Urinary bladder (tissue), 4 donors: ENCODE measurements around the gene CPB1. TPM values are rescaled to one million over a fixed set of nuclear protein-coding genes. Genes with fewer than 3 reads are reported as not detected.
"Not testable (repeated sequence)": the region's sequence is repeated elsewhere in the genome, so short reads cannot be mapped to it uniquely, and the experiment has no call there.

ENCODE experiments used
- DNase-seq: peaks from one replicate; pipeline ENCODE4 v3.0.0-alpha.2; 2015; ENCODE audit errors: extremely low spot score
- H3K27ac ChIP-seq: one replicate; pipeline ENCODE4 v1.5.1; 2013; ENCODE audit warnings: low read depth, mild to moderate bottlenecking, moderate library complexity
- H3K36me3 ChIP-seq: one replicate; pipeline ENCODE4 v1.6.1; 2013; ENCODE audit warnings: mild to moderate bottlenecking, moderate library complexity; ENCODE audit not compliant: insufficient read depth
- H3K4me1 ChIP-seq: one replicate; pipeline ENCODE4 v1.6.1; 2013; ENCODE audit warnings: mild to moderate bottlenecking, moderate library complexity; ENCODE audit not compliant: insufficient read depth
- H3K4me3 ChIP-seq: one replicate; pipeline ENCODE4 v1.5.1; 2013; ENCODE audit warnings: low read depth, low read length
- WGBS: extraction: QIAGEN DNeasy Blood & Tissue Kit; methylation state at CpG from one replicate; pipeline ENCODE4 v1.1.7; 2013; 5-methylcytosine and 5-hydroxymethylcytosine counted together
- polyA plus RNA-seq: library from polyadenylated mRNA; stranded (reverse); fragments of 200-250 nt; gene quantifications from one replicate; pipeline ENCODE4 v1.2.3, GENCODE V29; 2013
- total RNA-seq: library from RNA; depleted of rRNA; stranded (reverse); fragments of >200 nt; gene quantifications from one replicate; pipeline ENCODE4 v1.2.3, GENCODE V29; 2014
- donor health status: healthy with polysubstance abuse.
- donor health status: healthy.

CPB1 gene
- total RNA-seq = not detected
- 0.51 TPM for polyA plus RNA-seq

GRCh38 chr3:148827585-148827984 lies at the start of gene CPB1:
Gene CPB1 (plus strand): TSS chr3:148827811. CDS start chr3:148827824, 13 bp downstream.
- Histone ChIP-seq H3K27ac (no peak within 1 kb of the TSS), H3K4me3 (no peak within 1 kb of the TSS), H3K4me1 (no peaks in the 10 kb centered on the region), H3K36me3 (no peaks in the 10 kb centered on the region)
- DNase-seq = no peak

- H3K4me1 ChIP-seq = no peaks in the 10 kb centered on the region
- no peak for DNase-seq
- no peak overlapping the region for H3K27ac ChIP-seq
- 96% methylated on average over 3 of the region's 3 CpGs for WGBS
- no peaks in the 10 kb centered on the region for H3K36me3 ChIP-seq
- no peak overlapping the region for H3K4me3 ChIP-seq
Measured at GRCh38 chr3:148778926-148779325, 48.7 kb upstream of the CPB1 start.

GRCh38 chr3:148785026-148785425 lies 42.6 kb upstream of the CPB1 start:
- WGBS = 87% methylated on average over 6 of the region's 6 CpGs
- not testable (repeated sequence) for H3K36me3 ChIP-seq

DNA sequence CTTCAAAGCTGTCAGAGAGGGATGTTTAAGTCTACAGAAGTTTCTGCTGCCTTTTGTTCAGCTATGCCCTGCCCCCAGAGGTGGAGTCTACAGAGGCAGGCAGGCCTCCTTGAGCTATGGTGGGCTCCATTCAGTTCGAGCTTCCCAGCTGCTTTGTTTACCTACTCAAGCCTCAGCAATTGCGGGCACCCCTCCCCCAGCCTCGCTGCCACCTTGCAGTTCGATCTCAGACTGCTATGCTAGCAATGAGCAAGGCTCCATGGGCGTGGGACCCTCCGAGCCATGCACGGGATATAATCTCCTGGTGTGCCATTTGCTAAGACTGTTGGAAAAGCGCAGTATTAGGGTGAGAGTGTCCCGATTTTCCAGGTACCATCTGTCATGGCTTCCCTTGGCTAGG lies 41.5 kb upstream of the CPB1 start:
- not testable (repeated sequence) for H3K27ac ChIP-seq, H3K4me3 ChIP-seq, H3K4me1 ChIP-seq, H3K36me3 ChIP-seq, DNase-seq
- WGBS = 92% methylated on average over 9 of the region's 9 CpGs

More at GRCh38 chr3:148785026-148785425, 42.6 kb upstream of the CPB1 start:
- H3K27ac ChIP-seq, H3K4me1 ChIP-seq, H3K4me3 ChIP-seq, DNase-seq: not testable (repeated sequence)

DNA sequence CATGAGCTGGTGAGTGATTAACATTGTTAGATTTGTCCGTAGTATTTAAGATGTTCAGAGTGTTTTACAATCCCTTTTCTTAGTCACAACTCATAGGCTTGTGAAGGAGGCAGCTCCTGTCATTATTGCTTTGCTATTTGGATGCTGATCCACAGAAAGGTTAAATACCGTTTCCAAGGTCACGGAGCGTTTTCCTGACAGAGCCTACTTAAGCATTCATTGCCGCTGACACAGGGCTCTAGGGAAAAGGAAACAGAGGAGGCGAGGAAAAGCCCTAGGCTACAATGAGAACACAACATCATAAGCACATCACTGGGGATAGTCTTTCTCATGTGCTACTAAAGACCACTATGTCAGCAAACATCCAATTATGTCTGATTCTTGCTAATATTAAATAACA lies 38.5 kb upstream of the CPB1 start:
- DNase-seq = no peak
- Histone ChIP-seq H3K4me1 (no peaks in the 10 kb centered on the region), H3K4me3 (no peak overlapping the region), H3K27ac (no peak overlapping the region), H3K36me3 (no peaks in the 10 kb centered on the region)
- WGBS = 43% methylated on average over 6 of the region's 6 CpGs

GRCh38 chr3:148789906-148790305 lies 37.7 kb upstream of the CPB1 start:
- Histone ChIP-seq H3K4me1 (no peaks in the 10 kb centered on the region), H3K27ac (no peak overlapping the region), H3K4me3 (no peak overlapping the region), H3K36me3 (no peaks in the 10 kb centered on the region)
- no peak for DNase-seq
- WGBS = 96% methylated on average over 2 of the region's 2 CpGs

DNA sequence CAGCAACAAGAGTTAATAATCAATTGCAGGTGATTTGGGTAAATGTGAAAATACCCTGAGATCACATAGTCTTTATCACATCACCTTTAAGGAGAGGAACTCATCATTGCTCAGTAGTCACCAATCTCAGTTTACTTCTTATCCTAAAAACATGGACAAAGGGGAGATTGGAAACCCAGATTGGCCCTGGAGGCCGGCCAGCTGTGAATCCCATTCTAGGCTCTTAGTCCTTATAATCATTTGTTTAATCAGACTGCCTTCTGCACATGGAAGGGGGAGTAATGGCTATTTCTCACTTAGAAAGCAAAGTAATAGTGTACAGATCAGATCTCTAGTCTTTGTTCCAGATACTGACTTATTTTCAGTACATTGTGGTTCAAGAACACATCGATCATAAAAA lies 37.2 kb upstream of the CPB1 start:
- Histone ChIP-seq H3K4me3 (no peak overlapping the region), H3K4me1 (no peaks in the 10 kb centered on the region), H3K27ac (no peak overlapping the region), H3K36me3 (no peaks in the 10 kb centered on the region)
- WGBS = 69% methylated on average over 2 of the region's 2 CpGs
- DNase-seq = peak; percentile 3

DNA sequence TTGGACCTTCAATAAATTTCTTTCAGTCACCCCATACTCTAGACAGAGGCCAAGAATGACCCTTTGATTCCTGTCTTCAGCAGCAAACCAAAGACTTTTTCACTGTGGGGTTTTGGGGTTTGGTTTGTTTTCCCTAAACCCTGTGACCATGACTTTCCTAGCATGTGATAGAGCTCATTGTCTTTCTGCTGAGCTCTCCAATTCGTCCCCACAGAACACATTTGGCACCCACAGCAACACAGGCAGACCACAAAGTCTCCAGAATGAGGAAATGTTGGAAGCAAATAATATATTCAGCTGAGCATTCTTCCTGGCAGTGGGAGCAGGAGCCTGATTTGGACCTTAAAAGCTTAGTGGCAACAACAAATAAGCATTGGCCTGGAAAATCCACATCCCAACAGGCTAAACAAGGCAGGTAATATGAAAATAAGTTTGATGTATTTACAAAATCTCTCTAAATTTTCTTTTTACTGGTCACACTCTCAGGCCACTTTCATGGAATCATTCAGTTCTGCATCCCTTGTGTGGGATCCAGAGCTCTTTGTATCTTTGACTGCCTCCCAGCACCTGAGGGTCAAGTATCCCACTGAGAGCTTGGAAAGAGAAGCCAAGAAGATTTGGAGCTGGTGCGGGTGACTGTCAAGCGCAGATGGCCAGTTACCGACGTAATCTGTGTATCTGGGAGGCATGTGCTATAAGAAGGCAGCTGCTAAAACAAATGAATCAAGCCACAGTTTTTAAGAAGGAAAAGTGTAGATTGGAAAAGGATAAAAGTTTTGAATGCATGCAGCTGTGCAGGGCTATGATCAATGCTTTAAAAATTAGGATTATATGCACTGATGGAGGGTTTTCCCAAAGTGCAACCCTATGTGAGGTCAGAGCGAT lies 36.5 kb upstream of the CPB1 start:
- Histone ChIP-seq H3K4me1 (no peaks in the 10 kb centered on the region), H3K4me3 (no peak overlapping the region), H3K36me3 (no peaks in the 10 kb centered on the region), H3K27ac (no peak overlapping the region)
- 59% methylated on average over 6 of the region's 6 CpGs for WGBS
- DNase-seq = no peak

GRCh38 chr3:148791920-148792319 lies 35.7 kb upstream of the CPB1 start:
- H3K36me3 ChIP-seq = no peaks in the 10 kb centered on the region
- DNase-seq = no peak
- H3K27ac ChIP-seq = no peak overlapping the region
- no peaks in the 10 kb centered on the region for H3K4me1 ChIP-seq
- 98% methylated on average over 1 of the region's 1 CpG for WGBS
- no peak overlapping the region for H3K4me3 ChIP-seq

- DNase-seq = no peak
- H3K4me3 ChIP-seq = no peak overlapping the region
- WGBS = 87% methylated on average over 1 of the region's 1 CpG
- H3K27ac ChIP-seq = no peak overlapping the region
- no peaks in the 10 kb centered on the region for H3K36me3 ChIP-seq
- H3K4me1 ChIP-seq = no peaks in the 10 kb centered on the region
Measured at GRCh38 chr3:148792516-148792915, 35.1 kb upstream of the CPB1 start.

DNA sequence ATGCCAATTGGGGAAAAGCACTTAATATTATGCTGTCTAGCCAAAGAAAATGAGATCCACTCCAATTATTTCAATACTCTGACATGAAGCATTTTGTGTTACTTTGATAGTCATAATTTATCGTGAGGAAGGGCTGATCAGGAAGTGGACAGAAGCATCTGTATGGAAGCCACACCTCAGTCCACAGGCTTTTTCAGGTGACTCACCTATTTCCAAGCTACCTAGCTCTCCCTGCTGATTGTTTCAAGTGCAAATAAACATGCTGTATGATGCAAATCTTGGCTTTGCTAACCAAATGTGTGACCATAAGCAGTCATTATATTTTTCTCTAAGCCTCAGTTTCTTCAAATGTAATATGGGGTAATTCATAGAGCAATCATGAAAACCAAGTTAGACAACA lies 30.8 kb upstream of the CPB1 start:
- Histone ChIP-seq H3K36me3 (no peaks in the 10 kb centered on the region), H3K4me1 (no peaks in the 10 kb centered on the region), H3K4me3 (no peak overlapping the region), H3K27ac (no peak overlapping the region)
- WGBS = 65% methylated on average over 1 of the region's 1 CpG
- DNase-seq = no peak

- WGBS = 93% methylated on average over 2 of the region's 2 CpGs
Measured at GRCh38 chr3:148797795-148798194, 29.8 kb upstream of the CPB1 start.

DNA sequence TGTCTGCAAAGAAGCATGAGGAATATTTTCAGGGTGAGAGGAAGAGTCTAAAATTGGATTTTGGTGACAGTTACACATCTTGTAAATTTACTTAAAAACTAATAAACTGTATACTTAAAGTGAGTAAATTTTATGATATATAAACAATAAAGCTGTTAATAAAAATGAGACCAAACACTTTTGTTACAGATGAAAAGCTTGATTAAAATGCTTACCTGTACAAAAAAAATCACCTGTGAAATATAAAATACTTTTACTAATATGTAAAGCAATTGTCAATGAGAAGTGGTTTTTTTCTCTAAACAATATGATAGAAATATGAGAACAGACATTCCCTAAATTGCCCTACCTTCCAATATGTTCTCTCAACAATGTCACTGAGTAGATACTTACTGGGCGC lies 27.2 kb upstream of the CPB1 start:
- H3K4me1 ChIP-seq = no peaks in the 10 kb centered on the region
- no peak for DNase-seq
- whole genome bisulfite sequencing = 97% methylated on average over 1 of the region's 1 CpG
- no peak overlapping the region for H3K4me3 ChIP-seq
- no peak overlapping the region for H3K27ac ChIP-seq
- no peaks in the 10 kb centered on the region for H3K36me3 ChIP-seq

More at GRCh38 chr3:148797795-148798194, 29.8 kb upstream of the CPB1 start:
- DNase-seq = no peak
- no peak overlapping the region for H3K4me3 ChIP-seq
- no peak overlapping the region for H3K27ac ChIP-seq
- H3K4me1 ChIP-seq = no peaks in the 10 kb centered on the region
- H3K36me3 ChIP-seq = no peaks in the 10 kb centered on the region

- 80% methylated on average over 2 of the region's 2 CpGs for WGBS
- Histone ChIP-seq H3K4me3 (no peak overlapping the region), H3K36me3 (no peaks in the 10 kb centered on the region), H3K4me1 (no peaks in the 10 kb centered on the region), H3K27ac (no peak overlapping the region)
- no peak for DNase-seq
Measured at GRCh38 chr3:148809835-148810234, 17.8 kb upstream of the CPB1 start.
